GM23338 (cell line): ENCODE measurements around the gene MYO19.

Experiments
- CREB1 ChIP-seq: fragments of 250-450 bp; sonication (Bioruptor Pico); IDR thresholded peaks from 2 replicates; pipeline ENCODE4 v1.5.0; 2020; ENCODE audit warnings: low read depth, mild to moderate bottlenecking, moderate library complexity
- ETS1 ChIP-seq: IDR thresholded peaks from 2 replicates; pipeline ENCODE4 v1.6.1; 2016; ENCODE audit warnings: antibody characterized with exemption
- EZH2 ChIP-seq: fragments of 200-600 bp; sonication (generic); IDR thresholded peaks from one replicate; pipeline ENCODE4 v1.8.0; 2017; ENCODE audit warnings: antibody characterized with exemption, mild to moderate bottlenecking, low read depth; ENCODE audit not compliant: unreplicated experiment
- EZH2phosphoT487 ChIP-seq: fragments of 200-600 bp; sonication (generic); IDR thresholded peaks from one replicate; pipeline ENCODE4 v1.8.1; 2018; ENCODE audit warnings: antibody characterized with exemption; ENCODE audit not compliant: unreplicated experiment
- JUNB ChIP-seq: IDR thresholded peaks from one replicate; pipeline ENCODE4 v1.6.1; 2016; ENCODE audit warnings: antibody characterized with exemption; ENCODE audit not compliant: unreplicated experiment
- NANOG ChIP-seq: IDR thresholded peaks from 2 replicates; pipeline ENCODE4 v1.6.1; 2016; ENCODE audit warnings: antibody characterized with exemption, borderline replicate concordance
- POLR2AphosphoS5 ChIP-seq: IDR thresholded peaks from 2 replicates; pipeline ENCODE4 v1.6.1; 2016; ENCODE audit warnings: antibody characterized with exemption, low read depth
- REST ChIP-seq: IDR thresholded peaks from one replicate; pipeline ENCODE4 v1.6.1; 2018; ENCODE audit warnings: antibody characterized with exemption; ENCODE audit not compliant: unreplicated experiment
- STAT1 ChIP-seq: IDR thresholded peaks from one replicate; pipeline ENCODE4 v1.6.1; 2016; ENCODE audit warnings: antibody characterized with exemption; ENCODE audit not compliant: unreplicated experiment
- ZNF114 ChIP-seq: fragments of 250-450 bp; sonication (Bioruptor Pico); IDR thresholded peaks from 2 replicates; pipeline ENCODE4 v1.5.0; 2020; ENCODE audit warnings: mild to moderate bottlenecking, moderate library complexity
- ZNF462 ChIP-seq: fragments of 250-450 bp; sonication (Bioruptor Pico); IDR thresholded peaks from 2 replicates; pipeline ENCODE4 v1.5.0; 2020; ENCODE audit warnings: mild to moderate bottlenecking, moderate library complexity
- TF ChIP-seq, protein P1 (sequence below), 2 experiments: fragments of 200-600 bp in 1 of 2; sonication (generic) in 1 of 2; conservative IDR thresholded peaks; 2 replicates each; pipeline versions ENCODE4 v1.5.1 to v1.6.1; 2016 to 2017; ENCODE audit warnings: antibody characterized with exemption in 2 of 2, low read depth in 2 of 2, mild to moderate bottlenecking in 2 of 2, moderate library complexity in 1 of 2

DNA sequence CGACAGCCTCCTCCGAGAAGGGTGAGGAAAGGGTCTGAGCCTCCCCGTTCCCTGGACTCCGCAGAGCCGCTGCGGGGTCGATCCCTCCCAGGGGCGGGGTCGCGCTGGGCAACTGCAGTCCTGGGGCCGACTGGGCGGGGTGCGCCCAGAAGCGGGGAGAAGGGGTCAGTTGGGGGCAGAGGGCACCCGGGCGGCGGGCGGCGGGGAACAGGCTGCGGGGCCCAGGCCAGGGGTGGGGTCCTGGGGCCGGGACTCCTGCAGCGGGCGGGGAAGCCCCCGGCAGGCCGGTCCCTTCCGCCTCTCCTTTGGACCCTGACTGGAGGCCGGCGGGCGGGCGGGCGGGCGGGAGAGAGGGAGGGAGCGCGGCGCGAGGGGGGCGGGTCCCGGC is 10.4 kb upstream of the MYO19 start:
- TF ChIP-seq EZH2phosphoT487, result no peak
- TF ChIP-seq EZH2, result no peak
- no peak for TF ChIP-seq REST
- TF ChIP-seq, protein P1, sequence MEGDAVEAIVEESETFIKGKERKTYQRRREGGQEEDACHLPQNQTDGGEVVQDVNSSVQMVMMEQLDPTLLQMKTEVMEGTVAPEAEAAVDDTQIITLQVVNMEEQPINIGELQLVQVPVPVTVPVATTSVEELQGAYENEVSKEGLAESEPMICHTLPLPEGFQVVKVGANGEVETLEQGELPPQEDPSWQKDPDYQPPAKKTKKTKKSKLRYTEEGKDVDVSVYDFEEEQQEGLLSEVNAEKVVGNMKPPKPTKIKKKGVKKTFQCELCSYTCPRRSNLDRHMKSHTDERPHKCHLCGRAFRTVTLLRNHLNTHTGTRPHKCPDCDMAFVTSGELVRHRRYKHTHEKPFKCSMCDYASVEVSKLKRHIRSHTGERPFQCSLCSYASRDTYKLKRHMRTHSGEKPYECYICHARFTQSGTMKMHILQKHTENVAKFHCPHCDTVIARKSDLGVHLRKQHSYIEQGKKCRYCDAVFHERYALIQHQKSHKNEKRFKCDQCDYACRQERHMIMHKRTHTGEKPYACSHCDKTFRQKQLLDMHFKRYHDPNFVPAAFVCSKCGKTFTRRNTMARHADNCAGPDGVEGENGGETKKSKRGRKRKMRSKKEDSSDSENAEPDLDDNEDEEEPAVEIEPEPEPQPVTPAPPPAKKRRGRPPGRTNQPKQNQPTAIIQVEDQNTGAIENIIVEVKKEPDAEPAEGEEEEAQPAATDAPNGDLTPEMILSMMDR (conservative IDR thresholded peaks at IDR 0.05; ENCODE audit: low read depth in 2 of 2), result no peak
- peak; percentile 56 for TF ChIP-seq POLR2AphosphoS5
- TF ChIP-seq CREB1 (CRISPR knock-in tag), result no peak
- no peak for TF ChIP-seq ZNF462 (CRISPR knock-in tag)
- TF ChIP-seq STAT1, result no peak
- no peak for TF ChIP-seq NANOG
- no peak for TF ChIP-seq JUNB
- TF ChIP-seq ETS1, result no peak
- TF ChIP-seq ZNF114 (CRISPR knock-in tag), result no peak
